ENCODE data around the gene HEMK1.

DNA sequence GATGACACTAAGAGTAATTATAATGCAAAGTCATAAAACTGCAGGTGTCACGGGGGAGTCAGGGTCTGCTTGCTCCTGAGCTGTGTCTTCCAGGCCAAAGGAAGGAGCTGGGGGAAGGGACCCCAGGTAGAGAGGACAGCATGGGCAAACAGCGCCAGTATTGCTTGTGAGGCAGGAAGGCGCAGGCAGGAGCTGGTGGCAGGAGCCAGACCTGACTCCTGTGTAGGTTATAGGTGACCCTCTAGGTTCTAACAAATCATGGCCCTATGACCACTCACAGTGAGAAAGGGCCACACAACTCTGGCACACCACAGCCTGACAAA lies 40.4 kb downstream of the HEMK1 start:
- TF ChIP-seq RAD21 (IDR thresholded peaks at IDR 0.05 in 1 of 2, conservative IDR thresholded peaks at IDR 0.05 in 1 of 2; ENCODE audit: low read depth in 2 of 2, low read length in 2 of 2) (no peak), BRCA1 (IDR thresholded peaks at IDR 0.05; ENCODE audit: low read depth, low read length) (no peak), KDM4A (IDR thresholded peaks at IDR 0.05; ENCODE audit: low read depth, low read length, severe bottlenecking) (no peak), POLR2A (IDR thresholded peaks at IDR 0.05; ENCODE audit: control extremely low read depth in 1 of 2, low read depth in 2 of 2, low read length in 2 of 2) (no peak), HDAC2 (IDR thresholded peaks at IDR 0.05; ENCODE audit: borderline replicate concordance in 1 of 2, low read depth in 2 of 2, low read length in 2 of 2) (no peak), CHD2 (IDR thresholded peaks at IDR 0.05; ENCODE audit: low read length) (no peak), PHF8 (conservative IDR thresholded peaks at IDR 0.05; ENCODE audit: low read depth, low read length) (no peak)
- TF ChIP-seq, protein P1, sequence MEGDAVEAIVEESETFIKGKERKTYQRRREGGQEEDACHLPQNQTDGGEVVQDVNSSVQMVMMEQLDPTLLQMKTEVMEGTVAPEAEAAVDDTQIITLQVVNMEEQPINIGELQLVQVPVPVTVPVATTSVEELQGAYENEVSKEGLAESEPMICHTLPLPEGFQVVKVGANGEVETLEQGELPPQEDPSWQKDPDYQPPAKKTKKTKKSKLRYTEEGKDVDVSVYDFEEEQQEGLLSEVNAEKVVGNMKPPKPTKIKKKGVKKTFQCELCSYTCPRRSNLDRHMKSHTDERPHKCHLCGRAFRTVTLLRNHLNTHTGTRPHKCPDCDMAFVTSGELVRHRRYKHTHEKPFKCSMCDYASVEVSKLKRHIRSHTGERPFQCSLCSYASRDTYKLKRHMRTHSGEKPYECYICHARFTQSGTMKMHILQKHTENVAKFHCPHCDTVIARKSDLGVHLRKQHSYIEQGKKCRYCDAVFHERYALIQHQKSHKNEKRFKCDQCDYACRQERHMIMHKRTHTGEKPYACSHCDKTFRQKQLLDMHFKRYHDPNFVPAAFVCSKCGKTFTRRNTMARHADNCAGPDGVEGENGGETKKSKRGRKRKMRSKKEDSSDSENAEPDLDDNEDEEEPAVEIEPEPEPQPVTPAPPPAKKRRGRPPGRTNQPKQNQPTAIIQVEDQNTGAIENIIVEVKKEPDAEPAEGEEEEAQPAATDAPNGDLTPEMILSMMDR (IDR thresholded peaks at IDR 0.05; ENCODE audit: control extremely low read depth in 1 of 3, insufficient read depth in 1 of 3, low read depth in 1 of 3, low read length in 3 of 3), result no peak
- TF ChIP-seq, protein P2, sequence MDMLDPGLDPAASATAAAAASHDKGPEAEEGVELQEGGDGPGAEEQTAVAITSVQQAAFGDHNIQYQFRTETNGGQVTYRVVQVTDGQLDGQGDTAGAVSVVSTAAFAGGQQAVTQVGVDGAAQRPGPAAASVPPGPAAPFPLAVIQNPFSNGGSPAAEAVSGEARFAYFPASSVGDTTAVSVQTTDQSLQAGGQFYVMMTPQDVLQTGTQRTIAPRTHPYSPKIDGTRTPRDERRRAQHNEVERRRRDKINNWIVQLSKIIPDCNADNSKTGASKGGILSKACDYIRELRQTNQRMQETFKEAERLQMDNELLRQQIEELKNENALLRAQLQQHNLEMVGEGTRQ (IDR thresholded peaks at IDR 0.05; ENCODE audit: low read length), result no peak
- TF ChIP-seq, protein P3, sequence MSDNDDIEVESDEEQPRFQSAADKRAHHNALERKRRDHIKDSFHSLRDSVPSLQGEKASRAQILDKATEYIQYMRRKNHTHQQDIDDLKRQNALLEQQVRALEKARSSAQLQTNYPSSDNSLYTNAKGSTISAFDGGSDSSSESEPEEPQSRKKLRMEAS (IDR thresholded peaks at IDR 0.05), result no peak
